Panc1 (cell line): Measurements from ENCODE around the gene ITM2C. TPM values are rescaled to one million over a fixed set of nuclear protein-coding genes. Genes with fewer than 3 reads are reported as not detected.

ENCODE experiments used
- ATAC-seq: fragments of 200-7000 bp; cut with Tn5 transposase; 2 replicates; pipeline ENCODE4 v1.9.1; 2020; ENCODE audit warnings: mild to moderate bottlenecking, moderate library complexity
- BruUV-seq: library from RNA; stranded (reverse); fragments of 400-500 nt; replicated peaks from 2 replicates; lab custom pipeline; 2021; lab: Mats Ljungman, UMichigan
- CTCF ChIA-PET: fragments of 300-600 bp; sonication (Branson Sonifier 250); formaldehyde crosslinking; loops from one replicate; lab custom pipeline; 2022; ENCODE audit warnings: antibody characterized with exemption; lab: Charles Lee
- POLR2A ChIA-PET: fragments of 300-600 bp; sonication (Branson Sonifier 250); formaldehyde crosslinking; loops from one replicate; lab custom pipeline; 2022; ENCODE audit warnings: antibody characterized with exemption; lab: Charles Lee
- DNase-seq: peaks from one replicate; pipeline ENCODE4 v3.0.0-alpha.2; 2010; ENCODE audit warnings: low read depth, low spot score
- H3K27ac ChIP-seq: 2 replicates; pipeline ENCODE4 v1.5.1; 2011; ENCODE audit warnings: mild to moderate bottlenecking, low read length, inconsistent platforms
- H3K27me3 ChIP-seq: fragments of 200-500 bp; sonication (Bioruptor generic); 2 replicates; pipeline ENCODE4 v1.6.0; 2014; ENCODE audit warnings: low read length, inconsistent platforms; ENCODE audit not compliant: control insufficient read depth, insufficient read depth
- H3K36me3 ChIP-seq: fragments of 200-500 bp; sonication (Bioruptor generic); 2 replicates; pipeline ENCODE4 v1.5.1; 2014; ENCODE audit warnings: inconsistent platforms, mild to moderate bottlenecking, low read length, moderate library complexity; ENCODE audit not compliant: control insufficient read depth, insufficient read depth
- H3K4me1 ChIP-seq: 2 replicates; pipeline ENCODE4 v1.5.1; 2011; ENCODE audit warnings: inconsistent platforms, mild to moderate bottlenecking, low read length, moderate library complexity; ENCODE audit not compliant: control insufficient read depth, insufficient read depth
- H3K4me3 ChIP-seq, 2 experiments: 2 replicates each; pipeline ENCODE4 v1.5.1; 2011 to 2012; ENCODE audit warnings: low read depth in 2 of 2, low read length in 2 of 2, mild to moderate bottlenecking in 2 of 2, inconsistent platforms in 1 of 2, moderate library complexity in 1 of 2
- H3K9me3 ChIP-seq: fragments of 200-500 bp; sonication (Bioruptor generic); 2 replicates; pipeline ENCODE4 v1.5.1; 2014; ENCODE audit warnings: low read depth, mild to moderate bottlenecking, inconsistent platforms, low read length, moderate library complexity; ENCODE audit not compliant: control insufficient read depth, insufficient read depth
- POLR2AphosphoS5 ChIP-seq: IDR thresholded peaks from 2 replicates; pipeline ENCODE4 v1.6.1; 2012; ENCODE audit warnings: mild to moderate bottlenecking, low read depth, low read length, moderate library complexity
- SIN3A ChIP-seq: IDR thresholded peaks from 2 replicates; pipeline ENCODE4 v1.6.1; 2012; ENCODE audit warnings: low read depth, mild to moderate bottlenecking, low read length, moderate library complexity, borderline replicate concordance; ENCODE audit not compliant: insufficient read depth
- TCF7L2 ChIP-seq: IDR thresholded peaks from 2 replicates; pipeline ENCODE4 v1.6.1; 2011; ENCODE audit warnings: mild to moderate bottlenecking, low read depth, low read length, inconsistent platforms
- in situ Hi-C: cut with HindIII; loops from 2 replicates; pipeline ENCODE4 v1.10.0; 2016; ENCODE audit warnings: low sequenced_read_pairs, low pct_unique_long_range_greater_than_20kb
- intact Hi-C: fragments of 100-400 bp; cut with micrococcal nuclease; formaldehyde crosslinking; loops from one replicate; pipeline ENCODE4 v1.10.0; 2022; ENCODE audit not compliant: unreplicated experiment
- total RNA-seq: library from RNA; stranded (reverse); gene quantifications from one replicate; pipeline ENCODE4 v1.2.1, GENCODE V29; 2021; ENCODE audit not compliant: unreplicated experiment
- TF ChIP-seq, protein P1 (sequence below): fragments of 450-650 bp; IDR thresholded peaks from 2 replicates; pipeline ENCODE4 v1.5.1; 2017; ENCODE audit warnings: mild to moderate bottlenecking
- TF ChIP-seq, protein P2 (sequence below), 2 experiments: IDR thresholded peaks; 2 replicates each; pipeline ENCODE4 v1.6.1; 2011 to 2012; ENCODE audit warnings: low read depth in 2 of 2, control low read depth in 1 of 2, low read length in 1 of 2, mild to moderate bottlenecking in 1 of 2, moderate library complexity in 1 of 2; ENCODE audit not compliant: insufficient read depth in 1 of 2

ITM2C gene
- total RNA-seq, 1 experiment from 2014 or later: 114 TPM

DNA sequence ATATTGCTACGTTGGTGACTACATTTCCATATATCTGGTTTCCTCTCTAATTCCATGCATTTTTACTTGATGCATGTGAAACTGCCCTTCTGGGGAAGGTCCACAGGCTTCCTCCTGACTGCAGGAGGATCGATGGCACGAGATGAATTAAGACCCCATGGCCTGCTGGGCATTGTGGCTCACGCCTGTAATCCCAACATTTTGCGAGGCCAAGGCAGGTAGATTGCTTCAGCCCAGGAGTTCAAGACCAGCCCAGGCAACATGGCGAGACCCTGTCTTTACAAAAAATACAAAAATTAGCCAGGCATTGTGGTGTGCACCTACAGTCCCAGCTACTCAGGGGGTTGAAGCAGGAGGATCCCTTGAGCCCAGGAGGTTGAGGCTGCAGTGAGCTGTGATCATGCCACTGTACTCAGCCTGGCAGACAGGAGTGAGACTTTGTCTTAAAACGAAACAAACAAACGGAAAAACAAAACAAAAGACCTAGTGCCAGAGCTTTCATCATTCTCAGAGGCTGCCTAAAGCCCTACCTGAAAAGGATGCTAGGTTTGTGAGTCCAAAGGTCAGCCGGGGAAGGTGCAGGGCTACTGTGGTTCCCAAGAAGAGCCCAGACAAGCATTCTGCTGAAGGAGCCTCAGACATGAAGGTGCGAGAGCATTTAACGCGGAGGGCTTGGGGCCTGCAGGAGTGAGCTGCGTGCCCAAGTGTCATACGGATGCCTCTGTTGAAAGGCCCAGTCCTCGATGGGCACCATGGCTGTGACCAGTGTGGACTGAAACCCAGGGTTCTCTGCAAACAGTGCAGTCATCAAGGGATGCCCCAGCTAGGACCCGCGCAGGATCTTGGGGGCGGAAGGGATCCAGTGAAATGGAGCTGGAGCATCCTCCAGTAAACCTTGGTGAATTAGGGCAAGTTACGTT, 38.7 kb downstream of the ITM2C start:
- intact Hi-C loops: loop anchor here (10.0 kb wide), 1 partner anchor 79 kb away; no protein-coding TSS in a partner anchor
- Histone ChIP-seq H3K4me3 (no peak overlapping the region), H3K36me3 (no peaks in the 10 kb centered on the region), H3K4me1 (no peaks in the 10 kb centered on the region), H3K27me3 (no peaks in the 10 kb centered on the region), H3K9me3 (no peaks in the 10 kb centered on the region), H3K27ac (no peak overlapping the region)
- BruUV-seq: no TSS peak
- POLR2A ChIA-PET: no interaction called here
- in situ Hi-C loops: no loop called here
- CTCF ChIA-PET: interaction anchor here (1.4 to 1.8 kb wide), 2 partner anchors 84 to 150 kb away, joined by 5 to 9 read pairs; no protein-coding TSS in a partner anchor
- no peak for ATAC-seq
- no peak for DNase-seq
- TF ChIP-seq TCF7L2 (no peak), SIN3A (no peak)
- TF ChIP-seq, protein P1, sequence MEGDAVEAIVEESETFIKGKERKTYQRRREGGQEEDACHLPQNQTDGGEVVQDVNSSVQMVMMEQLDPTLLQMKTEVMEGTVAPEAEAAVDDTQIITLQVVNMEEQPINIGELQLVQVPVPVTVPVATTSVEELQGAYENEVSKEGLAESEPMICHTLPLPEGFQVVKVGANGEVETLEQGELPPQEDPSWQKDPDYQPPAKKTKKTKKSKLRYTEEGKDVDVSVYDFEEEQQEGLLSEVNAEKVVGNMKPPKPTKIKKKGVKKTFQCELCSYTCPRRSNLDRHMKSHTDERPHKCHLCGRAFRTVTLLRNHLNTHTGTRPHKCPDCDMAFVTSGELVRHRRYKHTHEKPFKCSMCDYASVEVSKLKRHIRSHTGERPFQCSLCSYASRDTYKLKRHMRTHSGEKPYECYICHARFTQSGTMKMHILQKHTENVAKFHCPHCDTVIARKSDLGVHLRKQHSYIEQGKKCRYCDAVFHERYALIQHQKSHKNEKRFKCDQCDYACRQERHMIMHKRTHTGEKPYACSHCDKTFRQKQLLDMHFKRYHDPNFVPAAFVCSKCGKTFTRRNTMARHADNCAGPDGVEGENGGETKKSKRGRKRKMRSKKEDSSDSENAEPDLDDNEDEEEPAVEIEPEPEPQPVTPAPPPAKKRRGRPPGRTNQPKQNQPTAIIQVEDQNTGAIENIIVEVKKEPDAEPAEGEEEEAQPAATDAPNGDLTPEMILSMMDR: no peak
- TF ChIP-seq, protein P2, sequence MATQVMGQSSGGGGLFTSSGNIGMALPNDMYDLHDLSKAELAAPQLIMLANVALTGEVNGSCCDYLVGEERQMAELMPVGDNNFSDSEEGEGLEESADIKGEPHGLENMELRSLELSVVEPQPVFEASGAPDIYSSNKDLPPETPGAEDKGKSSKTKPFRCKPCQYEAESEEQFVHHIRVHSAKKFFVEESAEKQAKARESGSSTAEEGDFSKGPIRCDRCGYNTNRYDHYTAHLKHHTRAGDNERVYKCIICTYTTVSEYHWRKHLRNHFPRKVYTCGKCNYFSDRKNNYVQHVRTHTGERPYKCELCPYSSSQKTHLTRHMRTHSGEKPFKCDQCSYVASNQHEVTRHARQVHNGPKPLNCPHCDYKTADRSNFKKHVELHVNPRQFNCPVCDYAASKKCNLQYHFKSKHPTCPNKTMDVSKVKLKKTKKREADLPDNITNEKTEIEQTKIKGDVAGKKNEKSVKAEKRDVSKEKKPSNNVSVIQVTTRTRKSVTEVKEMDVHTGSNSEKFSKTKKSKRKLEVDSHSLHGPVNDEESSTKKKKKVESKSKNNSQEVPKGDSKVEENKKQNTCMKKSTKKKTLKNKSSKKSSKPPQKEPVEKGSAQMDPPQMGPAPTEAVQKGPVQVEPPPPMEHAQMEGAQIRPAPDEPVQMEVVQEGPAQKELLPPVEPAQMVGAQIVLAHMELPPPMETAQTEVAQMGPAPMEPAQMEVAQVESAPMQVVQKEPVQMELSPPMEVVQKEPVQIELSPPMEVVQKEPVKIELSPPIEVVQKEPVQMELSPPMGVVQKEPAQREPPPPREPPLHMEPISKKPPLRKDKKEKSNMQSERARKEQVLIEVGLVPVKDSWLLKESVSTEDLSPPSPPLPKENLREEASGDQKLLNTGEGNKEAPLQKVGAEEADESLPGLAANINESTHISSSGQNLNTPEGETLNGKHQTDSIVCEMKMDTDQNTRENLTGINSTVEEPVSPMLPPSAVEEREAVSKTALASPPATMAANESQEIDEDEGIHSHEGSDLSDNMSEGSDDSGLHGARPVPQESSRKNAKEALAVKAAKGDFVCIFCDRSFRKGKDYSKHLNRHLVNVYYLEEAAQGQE (IDR thresholded peaks at IDR 0.05; ENCODE audit: insufficient read depth in 1 of 2, low read depth in 2 of 2, low read length in 1 of 2): no peak

DNA sequence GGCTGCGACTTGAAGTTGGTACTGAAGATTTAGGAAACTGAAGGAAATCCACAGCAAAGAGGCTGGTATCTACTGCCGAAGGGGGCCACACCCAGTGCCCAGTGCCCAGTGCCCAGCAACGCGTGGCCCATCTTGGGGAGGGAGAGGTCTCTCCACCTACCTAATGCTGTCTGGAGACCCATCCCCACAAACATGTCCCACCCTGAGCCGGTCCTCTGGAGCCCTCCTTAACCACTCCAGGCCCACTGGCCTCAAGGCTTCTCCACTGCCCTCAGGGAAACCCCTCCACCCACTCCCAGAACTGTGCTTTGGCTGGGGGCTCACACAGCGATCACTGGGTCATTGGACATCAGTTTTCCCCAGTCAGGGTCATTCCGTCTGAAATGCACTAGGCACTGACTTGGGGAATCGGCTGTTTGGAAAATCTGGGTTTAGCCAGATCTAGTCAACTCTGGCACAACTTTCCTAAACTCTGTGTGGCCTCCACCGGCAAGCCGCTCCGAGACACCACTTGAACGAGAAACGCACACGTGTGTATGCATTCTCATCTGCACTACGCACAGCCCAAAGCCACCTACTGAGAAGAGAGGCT, 40.2 kb downstream of the ITM2C start:
- intact Hi-C loops (loop anchor here (10.0 kb wide), 1 partner anchor 80 kb away; no protein-coding TSS in a partner anchor), in situ Hi-C loops (no loop called here)
- BruUV-seq: no TSS peak
- Histone ChIP-seq H3K27ac (no peak overlapping the region), H3K4me3 (no peak overlapping the region), H3K4me1 (no peaks in the 10 kb centered on the region), H3K9me3 (no peaks in the 10 kb centered on the region), H3K27me3 (no peaks in the 10 kb centered on the region), H3K36me3 (no peaks in the 10 kb centered on the region)
- DNase-seq (no peak), ATAC-seq (no peak)
- TF ChIP-seq TCF7L2 (no peak), SIN3A (no peak), POLR2AphosphoS5 (no peak)
- TF ChIP-seq, protein P1: no peak
- TF ChIP-seq, protein P2 (IDR thresholded peaks at IDR 0.05; ENCODE audit: insufficient read depth in 1 of 2, low read depth in 2 of 2, low read length in 1 of 2): no peak
- ChIA-PET POLR2A (no interaction called here), CTCF (no interaction called here)
